Naive thymus-derived CD8-positive, alpha-beta T cell (primary cell): Measurements from ENCODE around the gene LRRIQ4. TPM values are rescaled to one million over a fixed set of nuclear protein-coding genes. Genes with fewer than 3 reads are reported as not detected.

Experiments
- ATAC-seq, 2 donors: fragments of 150-1000 bp; cut with Tn5 transposase in 1 of 2; sonication (Bioruptor Pico), chemical (Tn5 transposase) in 1 of 2; 1 replicate in 1 of 2; 2 replicates in 1 of 2; pipeline ENCODE4 v1.10.0; 2021; ENCODE audit warnings: mild to moderate bottlenecking in 2 of 2, moderate library complexity in 2 of 2
- POLR2A ChIA-PET: fragments of 350-600 bp; sonication (Branson Sonifier 250); formaldehyde crosslinking; loops from one replicate; lab custom pipeline; 2021; ENCODE audit warnings: antibody characterized with exemption; lab: Charles Lee
- DNase-seq, 10 donors: peaks; one replicate each; pipeline versions ENCODE4 v3.0.0 to v3.0.0-alpha.2; 2020 to 2022
- H3K27ac Mint-ChIP-seq, 10 donors: one replicate each; pipeline ENCODE4 v1.8.0; 2020 to 2022; ENCODE audit warnings: mild to moderate bottlenecking in 10 of 10, mixed read lengths in 10 of 10, moderate library complexity in 4 of 10, inconsistent platforms in 1 of 10
- H3K27me3 Mint-ChIP-seq, 5 donors: one replicate each; pipeline ENCODE4 v1.8.0; 2021 to 2022; ENCODE audit warnings: mixed read lengths in 5 of 5
- H3K36me3 Mint-ChIP-seq, 3 donors: one replicate each; pipeline ENCODE4 v1.8.0; 2020 to 2022; ENCODE audit warnings: mixed read lengths in 3 of 3, mild to moderate bottlenecking in 2 of 3, inconsistent platforms in 1 of 3
- H3K4me1 Mint-ChIP-seq, 4 donors: one replicate each; pipeline ENCODE4 v1.8.0; 2021 to 2022; ENCODE audit warnings: mixed read lengths in 4 of 4
- H3K4me3 Mint-ChIP-seq, 10 donors: one replicate each; pipeline ENCODE4 v1.8.0; 2020 to 2022; ENCODE audit warnings: mild to moderate bottlenecking in 10 of 10, mixed read lengths in 10 of 10, moderate library complexity in 6 of 10, inconsistent platforms in 1 of 10
- H3K9me3 Mint-ChIP-seq, 9 donors: one replicate each; pipeline ENCODE4 v1.8.0; 2020 to 2022; ENCODE audit warnings: mixed read lengths in 9 of 9, mild to moderate bottlenecking in 3 of 9, inconsistent platforms in 1 of 9, moderate library complexity in 1 of 9
- polyA plus RNA-seq, 3 donors: library from polyadenylated mRNA; unstranded; fragments of 300-500 nt; fragmentation: Illumina TruSeq; gene quantifications; one replicate each; pipeline ENCODE4 v1.2.3, GENCODE V29; 2021
- total RNA-seq, 8 experiments: library from RNA in 2 of 8; stranded (reverse) in 2 of 8; gene quantifications; one replicate each; pipeline ENCODE4 v1.2.3 and lab custom pipeline; 2021 to 2026

LRRIQ4 gene
- total and polyA plus RNA-seq, 5 experiments from 2014 or later: 0.19 TPM; not detected in 4

GRCh38 chr3:169865176-169865767 lies 52.6 kb downstream of the LRRIQ4 start:
- DNase-seq (peak in 5 of 10 donors; percentile 2 to 58 (median 30)), ATAC-seq (peak; percentile 82 to 90)
- H3K27me3 Mint-ChIP-seq: peaks cover 0 to 5% (median 0%) of the 10 kb centered on the region in 5 donors
- H3K4me3 Mint-ChIP-seq: peak overlapping the region; percentile 9 to 81 (median 58)
- no peaks in the 10 kb centered on the region for H3K36me3 Mint-ChIP-seq
- H3K4me1 Mint-ChIP-seq: peaks cover 16 to 30% (median 30%) of the 10 kb centered on the region in 4 donors
- no peaks in the 10 kb centered on the region for H3K9me3 Mint-ChIP-seq
- POLR2A ChIA-PET: interaction anchor here (0.6 to 1.7 kb wide), 12 partner anchors 22 to 492 kb away, joined by 3 to 28 read pairs (median 4); partner anchors contain the start of genes GPR160, MYNN, PHC3 and SEC62
- H3K27ac Mint-ChIP-seq: peak overlapping the region; percentile 84 to 98 (median 94)

DNA sequence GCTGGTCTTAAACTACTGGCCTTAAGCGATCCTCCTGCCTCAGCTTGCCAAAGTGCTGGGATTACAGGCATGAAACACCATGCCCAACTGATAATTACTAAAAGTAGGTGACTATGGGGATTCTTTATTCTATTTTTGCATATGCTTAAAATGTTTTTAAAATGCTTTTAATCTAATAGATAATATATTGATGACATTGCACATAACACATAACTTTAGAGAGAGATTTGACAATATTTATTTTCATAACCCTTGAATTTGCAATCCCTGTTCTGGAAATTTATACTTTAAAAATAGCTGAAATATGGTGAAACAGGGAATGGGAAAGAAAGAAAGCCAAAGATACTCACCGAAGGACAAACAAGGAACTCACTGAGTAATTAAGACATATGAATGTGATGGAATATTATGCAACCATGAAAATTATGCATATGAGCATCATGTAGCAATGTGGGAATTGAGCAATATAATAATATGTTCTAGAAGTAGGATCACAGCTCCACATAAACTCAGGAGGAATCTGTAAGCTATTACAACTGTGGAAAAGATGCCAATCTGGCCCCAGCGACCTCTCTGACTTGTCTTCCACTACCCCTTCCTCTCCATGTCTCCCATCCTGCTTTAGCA lies 55.0 kb downstream of the LRRIQ4 start:
- H3K4me3 Mint-ChIP-seq: no peak overlapping the region
- H3K27ac Mint-ChIP-seq: peak overlapping the region in 3 of 10 donors; percentile 4 to 75 (median 52)
- H3K9me3 Mint-ChIP-seq: no peaks in the 10 kb centered on the region
- no peak for DNase-seq
- H3K27me3 Mint-ChIP-seq: no peaks in the 10 kb centered on the region
- H3K36me3 Mint-ChIP-seq: no peaks in the 10 kb centered on the region
- ATAC-seq: no peak
- H3K4me1 Mint-ChIP-seq: peaks cover 22 to 46% (median 44%) of the 10 kb centered on the region in 4 donors
- POLR2A ChIA-PET: interaction anchor here (0.7 to 1.2 kb wide), 2 partner anchors 77 to 99 kb away, joined by 3 read pairs; partner anchors contain the start of gene SEC62

DNA sequence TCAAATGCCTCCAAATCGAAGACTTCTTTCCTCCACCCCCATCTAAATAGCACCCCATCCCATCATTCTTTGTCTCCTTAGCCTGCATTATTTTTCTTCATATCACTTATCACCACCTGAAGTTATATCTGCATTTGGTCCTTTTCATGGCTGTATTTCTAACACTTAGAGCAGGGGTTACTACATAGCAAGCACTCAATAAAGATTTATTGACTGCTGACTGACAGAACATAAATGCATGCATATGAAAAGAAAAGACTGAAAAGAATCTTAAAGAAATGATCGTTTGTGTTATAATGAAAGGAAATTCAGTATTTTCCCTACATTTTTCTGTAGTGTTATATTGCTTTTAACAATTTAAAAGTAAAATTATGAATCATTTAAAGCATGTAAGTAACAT lies 55.7 kb downstream of the LRRIQ4 start:
- H3K9me3 Mint-ChIP-seq: no peaks in the 10 kb centered on the region
- no peaks in the 10 kb centered on the region for H3K27me3 Mint-ChIP-seq
- H3K36me3 Mint-ChIP-seq: no peaks in the 10 kb centered on the region
- ATAC-seq (no peak), DNase-seq (no peak)
- POLR2A ChIA-PET: interaction anchor here (1.2 kb wide), 1 partner anchor 98 kb away, joined by 3 read pairs; the partner anchor contains the start of gene SEC62
- peak overlapping the region in 3 of 10 donors; percentile 4 to 75 (median 52) for H3K27ac Mint-ChIP-seq
- peaks cover 22 to 44% (median 42%) of the 10 kb centered on the region in 4 donors for H3K4me1 Mint-ChIP-seq
- H3K4me3 Mint-ChIP-seq: no peak overlapping the region

DNA sequence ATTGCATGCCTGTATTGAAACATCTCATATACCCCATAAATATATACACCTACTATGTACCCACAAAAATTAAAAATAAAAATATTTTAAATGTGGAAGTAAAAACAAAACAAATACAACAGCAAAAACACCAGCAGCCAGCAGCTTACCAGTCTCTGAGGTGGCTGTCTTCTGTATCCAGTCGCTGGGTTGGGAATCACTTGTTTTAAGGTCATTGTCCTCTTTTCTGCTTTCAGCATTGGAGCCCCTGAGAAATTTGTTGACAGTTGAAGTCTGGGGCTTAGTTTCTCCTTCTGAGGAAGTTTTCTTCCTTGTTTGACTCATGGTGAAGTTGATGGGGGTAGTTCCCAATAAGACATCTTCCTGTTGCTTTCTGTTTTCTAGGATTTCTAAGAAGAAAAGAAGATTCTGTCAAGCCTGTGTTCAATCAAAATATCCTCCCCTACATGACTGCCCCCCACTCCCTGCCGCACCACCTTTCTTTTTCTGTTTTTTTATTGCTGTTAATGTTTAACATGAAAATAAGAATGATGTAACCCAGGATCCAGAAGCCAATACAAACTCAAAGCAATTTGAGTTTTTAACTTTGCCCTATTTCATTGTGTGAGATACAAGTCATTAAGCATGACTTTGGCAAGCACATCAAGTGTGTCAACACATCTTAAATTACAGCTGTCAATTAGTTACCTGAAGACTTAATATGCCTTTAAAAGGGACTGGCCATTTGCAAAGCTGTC lies 57.0 kb downstream of the LRRIQ4 start, which contains the start of gene LRRC31:
Gene LRRC31, minus strand, starts transcription at position 452 of the 737 bp plus-strand sequence. Its CDS starts 128 bp downstream, at position 324.
- H3K27ac Mint-ChIP-seq: peak within 1 kb of the TSS in 3 of 10 donors; percentile 5 to 62 (median 47)
- no peaks in the 10 kb centered on the region for H3K9me3 Mint-ChIP-seq
- peaks cover 18 to 33% (median 31%) of the 10 kb centered on the region in 4 donors for H3K4me1 Mint-ChIP-seq
- DNase-seq: no peak
- peak within 1 kb of the TSS in 1 of 10 donors; percentile 40 for H3K4me3 Mint-ChIP-seq
- ATAC-seq: no peak
- peaks cover 0 to 1% (median 0%) of the 10 kb centered on the region in 5 donors for H3K27me3 Mint-ChIP-seq
- no peaks in the 10 kb centered on the region for H3K36me3 Mint-ChIP-seq
- POLR2A ChIA-PET: interaction anchor here (1.5 kb wide), 1 partner anchor 97 kb away, joined by 3 read pairs; the partner anchor contains the start of gene MYNN

DNA sequence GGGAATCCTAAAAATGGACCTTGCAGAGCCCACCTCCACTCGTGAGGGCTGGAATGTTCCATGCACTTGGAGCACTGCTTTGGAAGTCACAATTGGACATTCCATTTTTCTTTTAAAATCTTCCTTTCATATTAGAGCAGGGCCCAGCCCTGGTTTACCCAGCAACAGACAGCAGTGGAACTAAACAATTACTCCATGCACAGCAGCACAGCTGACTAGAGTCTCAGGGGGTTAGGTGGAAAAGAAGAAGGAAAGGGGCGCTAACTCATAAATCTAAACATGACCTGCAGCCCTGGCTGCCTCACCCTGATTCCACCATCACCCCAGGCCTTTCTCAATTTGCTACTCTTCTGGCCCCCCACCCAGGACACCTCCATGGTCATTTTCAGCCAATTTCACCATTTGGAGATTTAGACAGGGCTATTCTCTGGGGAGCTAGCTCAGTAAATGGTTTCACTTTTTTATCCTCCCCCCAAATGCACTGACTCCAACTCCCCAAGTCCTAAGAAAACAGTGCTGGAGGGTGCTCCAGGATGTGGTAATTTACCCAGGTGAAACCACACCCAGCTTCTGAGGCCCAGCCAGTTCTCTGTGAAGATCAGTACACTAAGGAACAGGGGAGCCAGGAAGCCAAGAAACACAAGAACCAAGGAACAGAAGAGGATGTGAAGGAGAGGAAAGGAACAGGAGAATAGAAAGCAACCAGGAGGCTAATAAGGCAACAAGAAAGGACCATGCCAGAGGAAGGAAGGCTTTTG lies 58.6 kb downstream of the LRRIQ4 start:
- H3K36me3 Mint-ChIP-seq: no peaks in the 10 kb centered on the region
- peak overlapping the region in 8 of 10 donors; percentile 7 to 69 (median 28) for H3K4me3 Mint-ChIP-seq
- H3K4me1 Mint-ChIP-seq: peaks cover 8 to 20% (median 17%) of the 10 kb centered on the region in 4 donors
- H3K27ac Mint-ChIP-seq: peak overlapping the region in 7 of 10 donors; percentile 2 to 62 (median 39)
- no peaks in the 10 kb centered on the region for H3K9me3 Mint-ChIP-seq
- POLR2A ChIA-PET: interaction anchor here (1.5 kb wide), 1 partner anchor 98 kb away, joined by 3 read pairs; the partner anchor contains the start of gene MYNN
- DNase-seq (peak in 2 of 10 donors; percentile 31 to 32), ATAC-seq (peak; percentile 46 to 71)
- H3K27me3 Mint-ChIP-seq: peaks cover 0 to 3% (median 0%) of the 10 kb centered on the region in 5 donors

DNA sequence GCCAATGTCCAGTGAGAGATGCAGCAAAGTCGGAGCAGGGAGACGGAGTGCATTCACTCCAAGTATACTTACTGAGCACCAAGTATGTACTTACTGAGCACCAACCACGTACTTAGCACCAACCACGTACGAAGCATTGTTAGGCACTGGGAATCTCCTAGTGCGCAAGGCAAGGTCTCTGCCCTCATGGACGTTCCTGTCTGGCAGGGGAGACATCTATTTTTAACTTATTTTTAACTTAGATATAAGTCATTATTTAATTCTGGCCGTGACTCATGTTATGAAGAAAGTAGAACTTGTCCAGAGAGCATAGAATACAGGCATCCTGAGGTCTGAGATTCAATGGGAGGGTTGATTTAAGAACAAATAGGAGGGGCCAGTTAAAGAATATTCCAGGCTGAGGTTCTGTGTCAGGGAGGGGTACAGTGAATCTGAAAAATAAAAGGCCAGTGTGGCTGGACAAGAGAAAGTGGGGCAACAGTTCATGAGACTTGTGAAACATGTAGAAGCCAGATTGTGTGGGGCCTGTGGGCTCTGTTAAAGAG lies 66.4 kb downstream of the LRRIQ4 start:
- H3K36me3 Mint-ChIP-seq: no peaks in the 10 kb centered on the region

GRCh38 chr3:169879845-169880575 lies 67.3 kb downstream of the LRRIQ4 start:
- no peak overlapping the region for H3K4me3 Mint-ChIP-seq
- H3K27ac Mint-ChIP-seq: no peak overlapping the region
- H3K36me3 Mint-ChIP-seq: no peaks in the 10 kb centered on the region
- DNase-seq: no peak
- ATAC-seq: no peak
- H3K9me3 Mint-ChIP-seq: no peaks in the 10 kb centered on the region
- H3K4me1 Mint-ChIP-seq: peaks cover 0 to 6% (median 3%) of the 10 kb centered on the region in 4 donors
- POLR2A ChIA-PET: no interaction called here
- H3K27me3 Mint-ChIP-seq: peaks cover 0 to 5% (median 0%) of the 10 kb centered on the region in 5 donors

More for the DNA sequence above, 66.4 kb downstream of the LRRIQ4 start:
- DNase-seq (no peak), ATAC-seq (no peak)
- H3K9me3 Mint-ChIP-seq: no peaks in the 10 kb centered on the region
- H3K27me3 Mint-ChIP-seq: peaks cover 0 to 5% (median 1%) of the 10 kb centered on the region in 5 donors
- no peak overlapping the region for H3K27ac Mint-ChIP-seq
- H3K4me1 Mint-ChIP-seq: peaks cover 0 to 6% (median 3%) of the 10 kb centered on the region in 4 donors
- POLR2A ChIA-PET: no interaction called here
- H3K4me3 Mint-ChIP-seq: no peak overlapping the region

DNA sequence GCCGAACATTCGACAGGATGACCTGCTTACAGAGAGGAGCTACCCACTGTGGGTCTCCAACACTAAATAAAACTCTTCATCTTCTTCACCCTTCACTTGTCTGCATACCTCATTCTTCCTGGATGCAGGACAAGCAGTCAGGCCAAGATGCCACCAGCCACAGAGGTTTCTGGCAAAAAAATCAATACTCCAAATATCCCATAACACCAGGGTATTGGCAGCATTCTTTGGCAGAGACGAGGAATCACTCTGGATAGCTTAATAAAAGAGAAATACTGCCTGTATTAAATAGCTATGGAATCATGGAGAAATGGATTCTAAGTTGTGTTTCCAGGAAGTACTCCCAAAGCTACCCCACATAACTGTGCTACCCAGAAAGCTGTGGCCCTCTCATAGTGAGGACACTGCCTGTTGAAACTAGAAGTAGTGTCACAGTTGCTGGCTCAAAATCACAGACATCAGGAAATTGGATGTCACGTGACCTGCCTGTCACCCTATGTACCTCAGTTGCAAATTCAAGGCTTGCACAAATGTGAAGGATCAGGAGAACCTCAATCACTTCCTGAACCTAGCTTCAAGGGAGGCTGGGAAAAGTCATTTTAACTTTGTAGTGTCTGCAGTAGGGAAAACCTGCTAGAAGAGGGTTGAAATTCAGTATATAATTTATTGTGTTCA lies 68.0 kb downstream of the LRRIQ4 start:
- POLR2A ChIA-PET: no interaction called here
- Mint-ChIP-seq H3K4me1 (peaks cover 0 to 6% (median 3%) of the 10 kb centered on the region in 4 donors), H3K36me3 (no peaks in the 10 kb centered on the region), H3K4me3 (no peak overlapping the region), H3K9me3 (no peaks in the 10 kb centered on the region), H3K27ac (no peak overlapping the region), H3K27me3 (peaks cover 0 to 5% (median 0%) of the 10 kb centered on the region in 5 donors)
- ATAC-seq (no peak), DNase-seq (no peak)

- Mint-ChIP-seq H3K4me1 (no peaks in the 10 kb centered on the region), H3K27ac (peak overlapping the region in 1 of 10 donors; percentile 82), H3K4me3 (no peak overlapping the region), H3K27me3 (peaks cover 0 to 1% (median 0%) of the 10 kb centered on the region in 5 donors), H3K36me3 (no peaks in the 10 kb centered on the region), H3K9me3 (no peaks in the 10 kb centered on the region)
- ATAC-seq (no peak), DNase-seq (no peak)
- POLR2A ChIA-PET: no interaction called here
Measured at GRCh38 chr3:169886671-169887070, 74.0 kb downstream of the LRRIQ4 start.
